A549 (cell line): ENCODE measurements around the gene PCDH9.

ENCODE experiments used
- CEBPB ChIP-seq, 2 experiments: fragments of >200 bp in 1 of 2; sonication (Bioruptor Twin) in 1 of 2; formaldehyde crosslinking in 1 of 2; IDR thresholded peaks; 2 replicates each; pipeline ENCODE4 v1.6.1; 2012 to 2016
- HMGXB4 ChIP-seq: fragments of 250-450 bp; sonication (Bioruptor Pico); IDR thresholded peaks from 2 replicates; pipeline ENCODE4 v1.5.0; 2021; ENCODE audit warnings: mild to moderate bottlenecking, moderate library complexity, borderline replicate concordance
- MAZ ChIP-seq: fragments of 150-350 bp; IDR thresholded peaks from 2 replicates; pipeline ENCODE4 v1.6.1; 2014; ENCODE audit warnings: antibody characterized with exemption, low read depth, low read length, borderline replicate concordance
- NR3C1 ChIP-seq: fragments of >200 bp; sonication (Bioruptor Twin); formaldehyde crosslinking; IDR thresholded peaks from 3 replicates; pipeline ENCODE4 v1.6.1; 2017
- POLR2A ChIP-seq: IDR thresholded peaks from 2 replicates; pipeline ENCODE4 v1.6.1; 2012; ENCODE audit warnings: mild to moderate bottlenecking, low read length
- TF ChIP-seq, protein P1 (sequence below): fragments of >200 bp; sonication (Bioruptor Twin); formaldehyde crosslinking; IDR thresholded peaks from 3 replicates; pipeline ENCODE4 v1.5.1; 2016
- TF ChIP-seq, protein P2 (sequence below): fragments of >200 bp; sonication (Bioruptor Twin); formaldehyde crosslinking; IDR thresholded peaks from 3 replicates; pipeline ENCODE4 v1.6.1; 2016

- TF ChIP-seq MAZ (no peak), POLR2A (no peak), CEBPB (IDR thresholded peaks at IDR 0.05) (no peak), HMGXB4 (CRISPR knock-in tag) (no peak), NR3C1 (no peak)
- TF ChIP-seq, protein P1, sequence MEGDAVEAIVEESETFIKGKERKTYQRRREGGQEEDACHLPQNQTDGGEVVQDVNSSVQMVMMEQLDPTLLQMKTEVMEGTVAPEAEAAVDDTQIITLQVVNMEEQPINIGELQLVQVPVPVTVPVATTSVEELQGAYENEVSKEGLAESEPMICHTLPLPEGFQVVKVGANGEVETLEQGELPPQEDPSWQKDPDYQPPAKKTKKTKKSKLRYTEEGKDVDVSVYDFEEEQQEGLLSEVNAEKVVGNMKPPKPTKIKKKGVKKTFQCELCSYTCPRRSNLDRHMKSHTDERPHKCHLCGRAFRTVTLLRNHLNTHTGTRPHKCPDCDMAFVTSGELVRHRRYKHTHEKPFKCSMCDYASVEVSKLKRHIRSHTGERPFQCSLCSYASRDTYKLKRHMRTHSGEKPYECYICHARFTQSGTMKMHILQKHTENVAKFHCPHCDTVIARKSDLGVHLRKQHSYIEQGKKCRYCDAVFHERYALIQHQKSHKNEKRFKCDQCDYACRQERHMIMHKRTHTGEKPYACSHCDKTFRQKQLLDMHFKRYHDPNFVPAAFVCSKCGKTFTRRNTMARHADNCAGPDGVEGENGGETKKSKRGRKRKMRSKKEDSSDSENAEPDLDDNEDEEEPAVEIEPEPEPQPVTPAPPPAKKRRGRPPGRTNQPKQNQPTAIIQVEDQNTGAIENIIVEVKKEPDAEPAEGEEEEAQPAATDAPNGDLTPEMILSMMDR = no peak
- TF ChIP-seq, protein P2, sequence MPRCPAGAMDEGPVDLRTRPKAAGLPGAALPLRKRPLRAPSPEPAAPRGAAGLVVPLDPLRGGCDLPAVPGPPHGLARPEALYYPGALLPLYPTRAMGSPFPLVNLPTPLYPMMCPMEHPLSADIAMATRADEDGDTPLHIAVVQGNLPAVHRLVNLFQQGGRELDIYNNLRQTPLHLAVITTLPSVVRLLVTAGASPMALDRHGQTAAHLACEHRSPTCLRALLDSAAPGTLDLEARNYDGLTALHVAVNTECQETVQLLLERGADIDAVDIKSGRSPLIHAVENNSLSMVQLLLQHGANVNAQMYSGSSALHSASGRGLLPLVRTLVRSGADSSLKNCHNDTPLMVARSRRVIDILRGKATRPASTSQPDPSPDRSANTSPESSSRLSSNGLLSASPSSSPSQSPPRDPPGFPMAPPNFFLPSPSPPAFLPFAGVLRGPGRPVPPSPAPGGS = no peak
Observed at GRCh38 chr13:67117010-67117550, 113.1 kb downstream of the PCDH9 start.
